ENCODE results near the gene THAP9.
A peak's percentile ranks its signal among the peaks of the same experiment; 100 is the strongest.

The THAP9 gene

DNA sequence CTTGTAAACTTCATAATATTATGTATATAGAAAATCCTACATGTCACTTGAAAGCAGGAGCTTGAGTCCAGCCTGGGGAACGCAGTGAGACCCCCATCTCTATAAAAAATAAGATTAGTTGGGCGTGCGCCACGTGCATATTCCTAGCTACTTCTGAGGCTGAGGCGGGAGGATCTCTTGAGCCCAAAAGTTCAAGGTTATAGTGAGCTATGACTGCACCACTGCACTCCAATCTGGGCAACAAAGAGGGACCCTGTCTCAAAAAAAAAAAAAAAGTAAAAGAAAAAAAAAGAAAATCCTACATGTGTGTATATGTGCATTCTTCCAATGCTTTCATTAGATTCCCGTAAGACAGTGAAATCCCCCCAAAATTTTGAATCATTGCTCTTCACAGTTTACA lies 11.2 kb upstream of the THAP9 start:
- Histone ChIP-seq H2AFZ (ENCODE audit: low read depth, low read length) (no peak overlapping the region), H3K4me2 (ENCODE audit: low read length) (peak overlapping the region; percentile 80), H3K4me3 (ENCODE audit: low read length) (peak overlapping the region; percentile 85), H3K9ac (ENCODE audit: low read length) (no peak overlapping the region), H3K27me3 (ENCODE audit: low read depth, low read length) (no peaks in the 10 kb centered on the region), H4K20me1 (ENCODE audit: insufficient read depth, low read length) (peaks cover 34% of the 10 kb centered on the region), H3K27ac (ENCODE audit: low read length) (no peak overlapping the region), H3K4me1 (ENCODE audit: low read length) (peaks cover 25% of the 10 kb centered on the region), H3K36me3 (replicated peaks; ENCODE audit: low read depth, low read length) (peaks cover 11% of the 10 kb centered on the region), H3K79me2 (ENCODE audit: low read length) (peaks cover 83% of the 10 kb centered on the region), H3K9me3 (ENCODE audit: insufficient read depth, low read length) (no peaks in the 10 kb centered on the region)
- TF ChIP-seq, protein P1, sequence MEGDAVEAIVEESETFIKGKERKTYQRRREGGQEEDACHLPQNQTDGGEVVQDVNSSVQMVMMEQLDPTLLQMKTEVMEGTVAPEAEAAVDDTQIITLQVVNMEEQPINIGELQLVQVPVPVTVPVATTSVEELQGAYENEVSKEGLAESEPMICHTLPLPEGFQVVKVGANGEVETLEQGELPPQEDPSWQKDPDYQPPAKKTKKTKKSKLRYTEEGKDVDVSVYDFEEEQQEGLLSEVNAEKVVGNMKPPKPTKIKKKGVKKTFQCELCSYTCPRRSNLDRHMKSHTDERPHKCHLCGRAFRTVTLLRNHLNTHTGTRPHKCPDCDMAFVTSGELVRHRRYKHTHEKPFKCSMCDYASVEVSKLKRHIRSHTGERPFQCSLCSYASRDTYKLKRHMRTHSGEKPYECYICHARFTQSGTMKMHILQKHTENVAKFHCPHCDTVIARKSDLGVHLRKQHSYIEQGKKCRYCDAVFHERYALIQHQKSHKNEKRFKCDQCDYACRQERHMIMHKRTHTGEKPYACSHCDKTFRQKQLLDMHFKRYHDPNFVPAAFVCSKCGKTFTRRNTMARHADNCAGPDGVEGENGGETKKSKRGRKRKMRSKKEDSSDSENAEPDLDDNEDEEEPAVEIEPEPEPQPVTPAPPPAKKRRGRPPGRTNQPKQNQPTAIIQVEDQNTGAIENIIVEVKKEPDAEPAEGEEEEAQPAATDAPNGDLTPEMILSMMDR (IDR thresholded peaks at IDR 0.05; ENCODE audit: low read depth, low read length): no peak
- no peak for TF ChIP-seq EZH2phosphoT487 (IDR thresholded peaks at IDR 0.05; ENCODE audit: low read depth)

DNA sequence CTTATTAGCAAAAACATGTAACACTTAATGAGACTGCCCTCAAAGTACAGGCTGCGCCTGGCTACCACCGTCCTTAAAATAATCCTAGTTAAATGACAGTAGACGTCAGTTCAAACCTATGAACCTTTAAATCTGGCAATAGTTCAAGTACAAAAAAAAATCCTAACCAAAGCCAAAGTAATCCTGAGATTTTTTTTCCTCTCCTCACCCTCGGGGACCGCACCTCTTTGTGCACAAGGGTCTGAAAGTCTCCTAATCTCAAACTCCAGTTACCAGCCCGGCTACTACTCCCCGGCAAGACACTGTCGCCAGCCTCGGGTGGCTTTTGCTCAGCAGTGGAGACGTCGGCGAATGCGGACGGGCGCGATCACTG lies 10.0 kb upstream of the THAP9 start:
- peak overlapping the region; percentile 86 for H3K27ac ChIP-seq (ENCODE audit: low read length)
- H4K20me1 ChIP-seq (ENCODE audit: insufficient read depth, low read length): peaks cover 24% of the 10 kb centered on the region
- H3K79me2 ChIP-seq (ENCODE audit: low read length): peaks cover 80% of the 10 kb centered on the region
- H3K27me3 ChIP-seq (ENCODE audit: low read depth, low read length): no peaks in the 10 kb centered on the region
- peak overlapping the region; percentile 85 for H3K4me3 ChIP-seq (ENCODE audit: low read length)
- H3K9ac ChIP-seq (ENCODE audit: low read length): peak overlapping the region; percentile 93
- H3K36me3 ChIP-seq (replicated peaks; ENCODE audit: low read depth, low read length): peaks cover 17% of the 10 kb centered on the region
- H3K4me2 ChIP-seq (ENCODE audit: low read length): peak overlapping the region; percentile 80
- TF ChIP-seq EZH2phosphoT487 (IDR thresholded peaks at IDR 0.05; ENCODE audit: low read depth): no peak
- TF ChIP-seq, protein P1 (IDR thresholded peaks at IDR 0.05; ENCODE audit: low read depth, low read length): no peak
- H3K9me3 ChIP-seq (ENCODE audit: insufficient read depth, low read length): no peaks in the 10 kb centered on the region
- H2AFZ ChIP-seq (ENCODE audit: low read depth, low read length): peak overlapping the region; percentile 11; the same call in 1 of the 2 replicates
- H3K4me1 ChIP-seq (ENCODE audit: low read length): peaks cover 25% of the 10 kb centered on the region

DNA sequence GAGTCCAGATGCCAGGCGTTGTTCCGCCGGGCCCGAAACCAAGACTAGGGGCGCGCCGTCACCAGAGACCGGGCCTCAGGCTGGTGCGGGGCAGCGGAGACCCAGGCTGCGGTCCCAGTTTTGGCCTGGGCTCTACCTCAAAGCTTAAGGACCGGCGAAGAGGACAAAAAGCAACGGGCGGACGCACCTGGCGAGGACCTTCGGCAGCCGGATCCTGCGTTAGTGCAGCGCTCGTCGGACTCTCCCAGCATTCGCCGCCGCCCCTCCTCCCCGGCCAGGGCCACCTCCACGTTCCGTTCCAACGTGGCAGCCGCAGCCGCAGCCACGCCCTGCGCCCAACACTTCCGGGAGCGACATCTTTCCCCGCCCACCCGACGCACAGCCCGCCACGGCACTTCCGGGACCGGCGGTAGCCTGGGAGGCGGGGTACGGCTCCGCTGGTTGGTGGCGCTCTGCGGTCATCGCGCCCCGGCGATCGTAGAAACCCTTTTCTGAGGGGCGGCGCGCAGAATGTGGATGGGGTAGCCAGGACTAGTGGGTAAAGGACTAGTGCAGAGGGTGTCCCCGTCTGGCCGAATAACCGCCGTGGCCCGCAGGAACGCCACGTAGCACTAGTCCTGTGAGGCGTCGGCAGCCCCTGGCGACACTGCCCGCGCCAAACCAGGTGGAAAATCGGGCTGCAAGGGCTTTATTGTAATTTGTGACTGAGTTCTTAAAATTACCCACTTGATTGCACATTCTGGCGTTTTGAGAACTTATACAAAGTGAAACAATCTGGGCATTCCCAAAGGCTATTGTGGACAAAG lies 9.4 kb upstream of the THAP9 start, which contains the start of gene SEC31A:
Gene SEC31A, minus strand, starts transcription at position 253 of the 806 bp plus-strand sequence. CDS start 9,217 bp downstream, outside the sequence.
- Histone ChIP-seq H3K9ac (ENCODE audit: low read length) (peak within 1 kb of the TSS; percentile 93), H3K4me2 (ENCODE audit: low read length) (peak within 1 kb of the TSS; percentile 80), H3K79me2 (ENCODE audit: low read length) (peaks cover 79% of the 10 kb centered on the region), H3K9me3 (ENCODE audit: insufficient read depth, low read length) (no peaks in the 10 kb centered on the region), H3K27ac (ENCODE audit: low read length) (peak within 1 kb of the TSS; percentile 86), H3K4me3 (ENCODE audit: low read length) (peak within 1 kb of the TSS; percentile 85), H3K36me3 (replicated peaks; ENCODE audit: low read depth, low read length) (peaks cover 23% of the 10 kb centered on the region), H4K20me1 (ENCODE audit: insufficient read depth, low read length) (peaks cover 18% of the 10 kb centered on the region), H2AFZ (ENCODE audit: low read depth, low read length) (peak within 1 kb of the TSS; percentile 55; the same call in 1 of the 2 replicates), H3K4me1 (ENCODE audit: low read length) (peaks cover 25% of the 10 kb centered on the region), H3K27me3 (ENCODE audit: low read depth, low read length) (no peaks in the 10 kb centered on the region)
- TF ChIP-seq, protein P1 (IDR thresholded peaks at IDR 0.05; ENCODE audit: low read depth, low read length): peak; percentile 12; the same call in 1 of the 2 replicates
- no peak for TF ChIP-seq EZH2phosphoT487 (IDR thresholded peaks at IDR 0.05; ENCODE audit: low read depth)

DNA sequence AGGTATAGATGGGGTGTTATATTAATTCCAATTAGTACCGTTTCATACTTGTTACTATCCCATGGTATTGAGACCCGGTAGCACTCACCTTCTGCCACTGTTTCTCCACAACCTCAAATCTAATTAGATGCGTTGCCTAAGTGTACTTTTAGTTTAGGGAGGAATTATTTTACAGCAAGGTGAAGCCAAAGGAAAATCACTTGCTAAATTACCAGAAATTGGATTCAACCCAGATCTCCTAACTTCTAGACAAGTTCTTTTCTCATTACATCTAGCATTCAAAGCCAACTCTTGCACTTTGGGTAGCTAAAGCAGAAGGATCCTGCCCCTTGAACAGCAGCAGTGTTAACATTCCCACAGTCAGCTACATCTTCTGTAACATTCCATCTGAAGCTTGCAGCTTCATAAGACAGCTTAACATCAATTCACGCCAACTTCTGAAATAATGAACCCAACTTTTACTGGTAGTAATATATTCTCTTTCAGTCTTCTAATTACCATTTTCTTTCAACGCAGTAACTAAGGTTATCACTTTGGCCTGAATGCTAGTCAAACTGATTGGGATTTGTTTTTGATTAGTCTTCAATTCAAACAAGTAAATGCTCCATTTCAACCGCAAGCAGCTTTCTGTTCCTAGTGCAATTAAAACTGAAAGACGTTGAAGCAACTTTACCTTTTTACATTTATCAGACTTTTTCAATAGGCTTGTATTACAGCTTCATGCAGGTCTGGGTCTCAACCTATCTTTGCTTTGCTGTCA lies 8.6 kb upstream of the THAP9 start:
- Histone ChIP-seq H3K9ac (ENCODE audit: low read length) (peak overlapping the region; percentile 84), H3K36me3 (replicated peaks; ENCODE audit: low read depth, low read length) (peaks cover 27% of the 10 kb centered on the region), H3K4me2 (ENCODE audit: low read length) (peak overlapping the region; percentile 75), H3K4me3 (ENCODE audit: low read length) (peak overlapping the region; percentile 85), H2AFZ (ENCODE audit: low read depth, low read length) (peak overlapping the region; percentile 55; the same call in 1 of the 2 replicates), H3K79me2 (ENCODE audit: low read length) (peaks cover 78% of the 10 kb centered on the region), H3K27me3 (ENCODE audit: low read depth, low read length) (no peaks in the 10 kb centered on the region), H3K4me1 (ENCODE audit: low read length) (peaks cover 25% of the 10 kb centered on the region), H3K9me3 (ENCODE audit: insufficient read depth, low read length) (no peaks in the 10 kb centered on the region), H4K20me1 (ENCODE audit: insufficient read depth, low read length) (peaks cover 16% of the 10 kb centered on the region), H3K27ac (ENCODE audit: low read length) (peak overlapping the region; percentile 86)
- TF ChIP-seq EZH2phosphoT487 (IDR thresholded peaks at IDR 0.05; ENCODE audit: low read depth): no peak
- TF ChIP-seq, protein P1 (IDR thresholded peaks at IDR 0.05; ENCODE audit: low read depth, low read length): no peak

Measured in OCI-LY3 (cell line).